Activated naive CD8-positive, alpha-beta T cell treated with anti-CD3 and anti-CD28 coated beads for 36 hours (primary cell): Measurements from ENCODE around the gene SLC5A5. TPM values are rescaled to one million over a fixed set of nuclear protein-coding genes. Genes with fewer than 3 reads are reported as not detected.

Source experiments
- DNase-seq: peaks from one replicate; pipeline ENCODE4 v3.0.0; 2021
- H3K27ac Mint-ChIP-seq: one replicate; pipeline ENCODE4 v1.8.0; 2022; ENCODE audit warnings: mild to moderate bottlenecking, moderate library complexity, mixed read lengths
- H3K27me3 Mint-ChIP-seq: one replicate; pipeline ENCODE4 v1.8.0; 2022; ENCODE audit warnings: mild to moderate bottlenecking, mixed read lengths
- H3K36me3 Mint-ChIP-seq: one replicate; pipeline ENCODE4 v1.8.0; 2021; ENCODE audit warnings: mild to moderate bottlenecking, mixed read lengths
- H3K4me1 Mint-ChIP-seq: one replicate; pipeline ENCODE4 v1.8.0; 2021; ENCODE audit warnings: mixed read lengths
- H3K4me3 Mint-ChIP-seq: one replicate; pipeline ENCODE4 v1.8.0; 2022; ENCODE audit warnings: mild to moderate bottlenecking, moderate library complexity, mixed read lengths
- H3K9me3 Mint-ChIP-seq: one replicate; pipeline ENCODE4 v1.8.0; 2022; ENCODE audit warnings: mixed read lengths
- total RNA-seq, 2 experiments: library from RNA; stranded (reverse); gene quantifications; one replicate each; pipeline ENCODE4 v1.2.3, GENCODE V29; 2021

The SLC5A5 gene
- total RNA-seq, 2 experiments from 2014 or later, result 1.5 to 1.7 TPM

- Mint-ChIP-seq H3K9me3 (no peaks in the 10 kb centered on the region), H3K27ac (no peak overlapping the region), H3K36me3 (peaks cover 51% of the 10 kb centered on the region), H3K4me1 (peaks cover 31% of the 10 kb centered on the region), H3K4me3 (no peak overlapping the region), H3K27me3 (no peaks in the 10 kb centered on the region)
- peak; percentile 65 for DNase-seq
Measured at GRCh38 chr19:17841810-17842662, 29.7 kb upstream of the SLC5A5 start.

- Mint-ChIP-seq H3K4me1 (peaks cover 33% of the 10 kb centered on the region), H3K4me3 (no peak overlapping the region), H3K27me3 (no peaks in the 10 kb centered on the region), H3K36me3 (peaks cover 50% of the 10 kb centered on the region), H3K27ac (no peak overlapping the region), H3K9me3 (no peaks in the 10 kb centered on the region)
- no peak for DNase-seq
Measured at GRCh38 chr19:17842663-17843291, 29.0 kb upstream of the SLC5A5 start.

GRCh38 chr19:17843292-17843827 lies 28.4 kb upstream of the SLC5A5 start:
- Mint-ChIP-seq H3K27me3 (no peaks in the 10 kb centered on the region), H3K4me3 (no peak overlapping the region), H3K27ac (peak overlapping the region; percentile 45), H3K9me3 (no peaks in the 10 kb centered on the region), H3K4me1 (peaks cover 35% of the 10 kb centered on the region), H3K36me3 (peaks cover 46% of the 10 kb centered on the region)
- DNase-seq, result no peak

- peaks cover 44% of the 10 kb centered on the region for H3K36me3 Mint-ChIP-seq
- peak overlapping the region; percentile 51 for H3K27ac Mint-ChIP-seq
- H3K4me3 Mint-ChIP-seq, result peak overlapping the region; percentile 18
- no peaks in the 10 kb centered on the region for H3K9me3 Mint-ChIP-seq
- peaks cover 42% of the 10 kb centered on the region for H3K4me1 Mint-ChIP-seq
- DNase-seq, result no peak
- H3K27me3 Mint-ChIP-seq, result no peaks in the 10 kb centered on the region
Measured at GRCh38 chr19:17843908-17844490, 27.7 kb upstream of the SLC5A5 start.

GRCh38 chr19:17846146-17846545 lies 25.6 kb upstream of the SLC5A5 start:
- no peak for DNase-seq
- H3K4me1 Mint-ChIP-seq, result peaks cover 51% of the 10 kb centered on the region
- H3K4me3 Mint-ChIP-seq, result peak overlapping the region; percentile 88
- H3K27ac Mint-ChIP-seq, result peak overlapping the region; percentile 94
- H3K9me3 Mint-ChIP-seq, result no peaks in the 10 kb centered on the region
- no peaks in the 10 kb centered on the region for H3K27me3 Mint-ChIP-seq
- H3K36me3 Mint-ChIP-seq, result peaks cover 41% of the 10 kb centered on the region

- H3K4me1 Mint-ChIP-seq, result peaks cover 55% of the 10 kb centered on the region
- peaks cover 33% of the 10 kb centered on the region for H3K36me3 Mint-ChIP-seq
- DNase-seq, result peak; percentile 90
- H3K27me3 Mint-ChIP-seq, result no peaks in the 10 kb centered on the region
- no peaks in the 10 kb centered on the region for H3K9me3 Mint-ChIP-seq
- H3K4me3 Mint-ChIP-seq, result peak within 1 kb of the TSS; percentile 88
- H3K27ac Mint-ChIP-seq, result peak within 1 kb of the TSS; percentile 94
Measured at GRCh38 chr19:17847538-17848366, 24.0 kb upstream of the SLC5A5 start, which contains the start of gene JAK3. JAK3 (minus strand) TSS chr19:17847982; CDS start chr19:17844417, 3,565 bp downstream.

- no peak for DNase-seq
- Mint-ChIP-seq H3K4me3 (peak overlapping the region; percentile 88), H3K27ac (peak overlapping the region; percentile 94), H3K36me3 (peaks cover 25% of the 10 kb centered on the region), H3K27me3 (no peaks in the 10 kb centered on the region), H3K4me1 (peaks cover 54% of the 10 kb centered on the region), H3K9me3 (no peaks in the 10 kb centered on the region)
Measured at GRCh38 chr19:17848595-17849292, 23.0 kb upstream of the SLC5A5 start.

- Mint-ChIP-seq H3K4me1 (peaks cover 26% of the 10 kb centered on the region), H3K36me3 (peaks cover 1% of the 10 kb centered on the region), H3K9me3 (no peaks in the 10 kb centered on the region), H3K27me3 (no peaks in the 10 kb centered on the region), H3K4me3 (no peak overlapping the region), H3K27ac (no peak overlapping the region)
- DNase-seq, result no peak
Measured at GRCh38 chr19:17854061-17854460, 17.7 kb upstream of the SLC5A5 start.

GRCh38 chr19:17855280-17856152 lies 16.2 kb upstream of the SLC5A5 start:
- peaks cover 21% of the 10 kb centered on the region for H3K4me1 Mint-ChIP-seq
- peaks cover 5% of the 10 kb centered on the region for H3K27me3 Mint-ChIP-seq
- H3K9me3 Mint-ChIP-seq, result no peaks in the 10 kb centered on the region
- no peak overlapping the region for H3K27ac Mint-ChIP-seq
- no peak overlapping the region for H3K4me3 Mint-ChIP-seq
- DNase-seq, result peak; percentile 86
- H3K36me3 Mint-ChIP-seq, result peaks cover 12% of the 10 kb centered on the region

- H3K36me3 Mint-ChIP-seq, result peaks cover 49% of the 10 kb centered on the region
Measured at GRCh38 chr19:17859533-17860330, 12.0 kb upstream of the SLC5A5 start, which contains the start of gene RPL18A. RPL18A (plus strand) TSS chr19:17859910; CDS start chr19:17859957, 47 bp downstream.

GRCh38 chr19:17860331-17860992 lies 11.3 kb upstream of the SLC5A5 start:
- Mint-ChIP-seq H3K27ac (peak overlapping the region; percentile 99), H3K27me3 (peaks cover 10% of the 10 kb centered on the region), H3K4me3 (peak overlapping the region; percentile 99), H3K4me1 (peaks cover 38% of the 10 kb centered on the region), H3K9me3 (no peaks in the 10 kb centered on the region), H3K36me3 (peaks cover 55% of the 10 kb centered on the region)
- DNase-seq, result no peak

More at GRCh38 chr19:17859533-17860330, 12.0 kb upstream of the SLC5A5 start, which contains the start of gene RPL18A:
- peak within 1 kb of the TSS; percentile 99 for H3K4me3 Mint-ChIP-seq
- H3K4me1 Mint-ChIP-seq, result peaks cover 36% of the 10 kb centered on the region
- peak; percentile 99 for DNase-seq
- no peaks in the 10 kb centered on the region for H3K9me3 Mint-ChIP-seq
- peaks cover 5% of the 10 kb centered on the region for H3K27me3 Mint-ChIP-seq
- peak within 1 kb of the TSS; percentile 99 for H3K27ac Mint-ChIP-seq

GRCh38 chr19:17860993-17861360 lies 10.8 kb upstream of the SLC5A5 start:
- DNase-seq, result no peak

More at GRCh38 chr19:17860993-17861360, 10.8 kb upstream of the SLC5A5 start:
- H3K4me3 Mint-ChIP-seq, result peak overlapping the region; percentile 99
- peaks cover 10% of the 10 kb centered on the region for H3K27me3 Mint-ChIP-seq
- no peaks in the 10 kb centered on the region for H3K9me3 Mint-ChIP-seq
- H3K27ac Mint-ChIP-seq, result peak overlapping the region; percentile 99
- H3K4me1 Mint-ChIP-seq, result peaks cover 39% of the 10 kb centered on the region
- peaks cover 60% of the 10 kb centered on the region for H3K36me3 Mint-ChIP-seq
